Stimulated activated CD4-positive, alpha-beta T cell treated with anti-CD3 and anti-CD28 coated beads, Interleukin-1b, Interleukin-23, amount 100 ng/mL, for 24 hours (primary cell): ENCODE measurements around the gene CPT1A.

Source experiments
- DNase-seq, 4 experiments: peaks; one replicate each; pipeline ENCODE4 v3.0.0-alpha.2; 2020; ENCODE audit warnings: low read depth in 4 of 4, low spot score in 1 of 4

The CPT1A gene

DNA sequence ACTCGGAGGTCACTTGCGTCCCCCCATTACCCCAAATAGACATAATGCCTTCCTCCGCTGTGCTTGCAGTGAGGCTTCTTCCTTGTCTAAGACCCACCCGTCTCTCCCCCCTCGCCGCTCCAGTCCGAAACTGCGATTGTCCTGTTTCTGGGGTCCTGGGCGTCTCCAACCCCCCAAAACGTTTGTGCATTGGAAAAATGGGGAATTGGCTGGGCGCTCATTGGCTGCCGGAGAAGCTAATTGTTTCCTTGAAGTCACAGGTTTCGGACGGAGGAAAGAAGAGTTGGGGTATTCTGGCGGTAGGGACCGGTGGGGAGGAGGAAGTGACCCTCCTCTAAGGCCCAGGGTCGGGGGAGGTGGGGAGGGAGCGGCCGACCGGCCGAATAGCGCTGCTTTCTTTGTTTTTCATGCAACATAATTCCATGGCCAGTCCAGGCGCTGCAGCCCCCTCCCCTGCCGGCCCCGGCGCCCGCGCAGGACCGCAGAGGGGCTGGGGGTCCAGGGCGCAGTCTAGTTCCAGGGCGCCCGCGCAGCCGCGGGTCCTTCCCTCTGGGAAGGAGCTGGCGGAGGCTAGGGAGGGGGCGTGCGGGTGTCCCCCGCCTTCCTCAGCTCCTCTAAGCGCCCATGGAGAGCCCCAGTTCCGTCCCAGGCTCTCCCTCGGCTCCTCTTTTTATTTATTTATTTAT is 12.7 kb upstream of the CPT1A start:
- DNase-seq: no peak

DNA sequence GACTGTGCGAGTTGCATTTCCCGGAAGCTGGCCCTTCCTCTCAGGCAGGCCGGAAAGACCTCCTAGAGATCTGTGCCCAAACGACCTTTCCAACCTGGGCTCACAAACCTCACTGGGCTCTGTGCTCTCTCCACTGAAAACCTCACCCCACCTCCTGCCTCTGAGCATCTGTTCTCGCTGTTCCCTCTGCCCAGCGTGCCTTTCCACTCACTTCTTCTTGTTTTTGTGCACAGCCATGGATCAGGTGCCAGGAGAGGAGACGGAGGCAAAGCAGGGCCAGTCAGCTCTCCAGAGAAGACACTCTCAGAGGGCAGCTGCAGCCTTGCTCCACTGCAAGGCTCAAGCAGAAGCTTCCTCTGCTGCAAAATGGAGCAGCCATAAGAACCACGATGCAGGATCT is 10.9 kb upstream of the CPT1A start:
- no peak for DNase-seq

DNA sequence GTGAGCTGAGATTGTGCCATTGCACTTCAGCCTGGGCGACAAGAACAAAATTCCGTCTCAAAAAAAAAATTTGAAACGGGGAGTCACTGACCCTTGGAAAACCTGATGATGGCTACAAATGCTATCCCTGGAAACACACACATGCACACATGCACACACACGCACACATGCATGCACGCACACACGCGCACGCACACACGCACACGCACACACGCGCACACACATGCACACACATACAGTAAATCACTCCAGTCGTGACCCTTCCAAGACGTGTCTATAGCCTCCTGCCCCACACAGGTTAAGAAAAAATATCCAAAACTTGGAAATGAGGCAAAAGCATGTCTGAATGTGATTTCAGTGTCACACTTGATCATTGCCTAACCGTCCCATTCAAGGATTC is 6.7 kb upstream of the CPT1A start:
- no peak for DNase-seq

DNA sequence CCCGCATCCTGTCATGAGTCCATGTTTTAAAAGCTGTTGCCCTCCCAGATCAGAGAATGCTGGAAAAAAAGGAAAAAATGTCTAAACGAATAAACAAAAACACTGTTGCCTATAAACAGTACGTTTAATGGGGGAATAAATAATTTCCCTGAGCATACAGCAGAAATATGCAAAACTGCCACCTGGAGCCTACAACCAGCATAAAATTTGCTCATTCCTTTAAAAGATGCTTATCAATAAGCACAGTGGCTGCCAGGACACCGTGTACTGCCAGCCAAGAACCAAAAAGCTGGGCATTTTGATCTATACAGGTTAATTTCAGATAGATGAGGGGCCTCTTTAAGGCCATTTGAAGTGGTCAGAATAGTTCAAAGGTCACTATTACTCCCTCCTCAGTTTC is 5.7 kb upstream of the CPT1A start:
- DNase-seq: no peak

DNA sequence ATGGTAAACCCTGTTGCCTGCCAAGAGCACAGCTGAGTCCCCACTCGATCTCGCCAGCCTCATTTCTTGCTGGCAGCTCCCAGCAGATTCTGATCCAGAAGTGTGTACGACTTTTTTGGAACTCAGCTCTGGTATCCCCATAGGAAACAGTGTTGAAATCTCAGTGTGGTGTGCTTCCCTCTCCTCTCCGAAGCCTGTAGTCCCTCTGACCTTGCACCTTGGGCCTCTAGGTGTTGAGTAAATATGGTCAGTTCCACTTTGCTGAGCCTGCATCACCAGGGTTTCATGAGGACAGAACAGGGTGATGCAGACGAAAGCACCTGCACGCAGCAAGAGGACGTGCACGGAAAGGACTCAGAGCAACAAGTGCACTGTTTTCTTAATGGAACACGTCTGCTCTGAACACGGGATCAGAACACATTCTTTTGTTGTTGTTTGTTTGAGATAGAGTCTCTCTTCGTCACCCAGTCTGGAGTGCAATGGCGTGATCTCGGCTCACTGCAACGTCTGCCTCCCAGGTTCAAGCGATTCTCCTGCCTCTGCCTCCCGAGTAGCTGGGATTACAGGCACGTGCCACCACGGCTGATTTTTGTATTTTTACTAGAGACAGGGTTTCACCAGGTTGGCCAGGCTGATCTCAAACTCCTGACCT is 3.8 kb upstream of the CPT1A start:
- no peak for DNase-seq

DNA sequence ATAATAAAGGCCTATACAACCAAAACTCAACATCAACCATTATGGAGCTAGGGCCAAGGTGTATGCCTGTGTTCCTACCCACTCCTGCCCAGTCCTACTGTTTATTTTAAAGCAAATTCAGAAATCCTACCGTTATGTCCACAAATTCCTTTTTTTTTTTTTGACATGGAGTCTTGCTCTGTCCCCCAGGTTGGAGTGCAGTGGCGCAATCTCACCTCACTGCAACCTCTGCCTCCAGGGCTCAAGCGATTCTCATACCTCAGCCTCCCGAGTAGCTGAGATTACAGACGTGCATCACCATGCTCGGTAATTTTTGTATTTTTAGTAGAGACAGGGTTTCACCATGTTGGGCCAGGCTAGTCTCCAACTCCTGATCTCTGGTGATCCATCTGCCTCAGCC is 3.1 kb upstream of the CPT1A start:
- DNase-seq: no peak

DNA sequence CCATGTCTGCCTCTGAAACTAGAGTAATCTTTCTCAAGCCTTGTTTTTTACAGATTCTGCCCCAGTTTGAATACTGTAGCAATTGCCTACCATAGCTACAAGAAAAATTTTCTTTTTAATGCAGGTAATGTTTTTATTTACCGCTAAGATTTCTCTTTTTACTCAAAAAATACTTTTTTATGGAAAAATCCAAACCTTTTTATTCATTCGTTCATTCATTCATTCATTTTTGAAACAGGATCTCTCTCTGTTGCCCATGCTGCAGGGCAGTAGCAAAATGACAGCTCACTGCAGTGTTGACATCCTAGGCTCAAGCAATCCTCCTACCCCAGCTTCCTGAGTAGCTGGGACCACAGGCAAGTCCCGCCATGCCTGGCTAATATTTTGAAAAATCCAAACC is 2.7 kb upstream of the CPT1A start:
- no peak for DNase-seq

DNA sequence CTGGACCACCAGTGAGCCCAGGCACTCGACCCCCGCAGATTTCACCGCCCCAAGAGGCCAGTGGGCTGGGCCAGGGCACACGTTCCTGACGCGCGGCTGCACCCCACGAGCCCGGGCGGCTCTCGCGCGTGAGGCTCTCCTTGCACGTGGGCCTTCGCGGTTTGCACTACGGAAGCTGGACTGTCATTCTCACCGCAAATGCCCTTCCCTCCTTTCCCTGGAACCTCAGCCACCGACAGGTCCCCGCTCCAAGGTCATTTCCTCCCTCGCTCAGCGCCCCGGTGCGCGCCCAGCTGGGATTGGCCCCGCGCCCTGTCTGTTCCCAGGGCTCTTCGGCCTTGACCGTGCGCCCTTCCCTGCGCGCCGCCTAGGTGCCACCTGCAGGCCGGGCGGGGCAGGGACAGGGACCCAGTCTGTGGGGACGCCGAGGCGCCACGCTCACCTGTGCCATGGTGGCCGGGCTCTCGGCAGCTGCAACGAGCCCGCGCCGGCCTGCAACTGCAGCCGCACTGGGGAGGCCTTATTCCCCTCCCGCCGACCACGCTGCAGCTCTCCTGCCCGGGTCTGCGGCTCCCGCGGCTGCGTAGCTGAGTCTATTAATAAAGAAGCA is 2.1 kb upstream of the CPT1A start:
- peak; percentile 43 to 69 (median 50) for DNase-seq

DNA sequence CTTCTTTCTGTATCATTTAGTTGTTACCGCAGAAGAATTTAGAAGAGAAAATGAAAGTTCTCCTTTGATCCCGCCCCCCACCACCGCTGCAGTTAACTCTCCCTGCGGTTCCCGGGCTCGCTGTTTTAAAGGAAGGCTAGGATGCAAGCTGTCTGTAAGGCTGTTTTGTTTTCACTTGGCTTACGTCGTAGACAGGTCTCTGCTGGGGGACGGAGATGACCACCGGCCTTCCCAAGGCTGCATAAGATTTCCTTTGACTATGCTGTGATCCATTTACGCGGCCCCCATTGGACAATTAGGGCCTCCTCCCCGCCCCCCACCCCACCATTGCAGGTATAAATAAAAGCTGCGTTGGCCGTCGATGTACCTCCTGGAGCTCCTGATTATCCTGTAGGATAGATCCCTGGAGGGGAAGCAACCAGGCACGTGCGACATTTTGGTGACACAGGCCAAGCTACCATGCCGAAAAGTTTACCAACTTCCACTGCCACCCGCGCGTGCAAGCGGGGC is 1.4 kb upstream of the CPT1A start:
- no peak for DNase-seq

DNA sequence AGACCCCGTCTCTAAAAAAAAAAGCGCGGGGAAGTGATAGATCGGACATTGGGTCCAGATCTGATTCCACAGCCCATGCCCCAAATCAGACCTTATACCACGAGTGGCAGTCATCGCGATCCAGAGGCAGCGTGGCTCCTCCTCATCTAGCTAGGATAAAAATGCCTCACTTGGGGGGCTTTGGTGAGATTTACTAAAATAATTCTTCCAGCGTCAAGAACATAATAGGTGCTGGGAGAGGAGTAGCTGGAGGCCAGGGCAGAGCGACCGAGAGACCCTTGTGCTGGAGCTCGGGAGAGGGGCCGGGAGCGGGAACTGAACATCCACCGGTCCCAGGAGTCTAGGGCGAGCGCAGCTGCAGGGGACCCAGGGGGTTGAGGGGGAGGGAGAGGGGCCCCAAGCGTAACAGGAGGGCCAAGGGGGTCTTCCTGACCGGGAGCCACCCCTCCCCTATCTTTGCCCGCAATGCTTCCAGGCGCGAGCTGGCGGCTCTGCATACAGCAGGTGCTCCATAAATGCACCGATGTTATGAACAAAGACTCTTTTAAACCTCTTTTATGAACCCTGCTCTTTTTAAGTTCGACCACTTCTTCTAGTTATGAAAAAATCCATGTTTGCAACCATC is 823 bp upstream of the CPT1A start:
- DNase-seq: no peak

DNA sequence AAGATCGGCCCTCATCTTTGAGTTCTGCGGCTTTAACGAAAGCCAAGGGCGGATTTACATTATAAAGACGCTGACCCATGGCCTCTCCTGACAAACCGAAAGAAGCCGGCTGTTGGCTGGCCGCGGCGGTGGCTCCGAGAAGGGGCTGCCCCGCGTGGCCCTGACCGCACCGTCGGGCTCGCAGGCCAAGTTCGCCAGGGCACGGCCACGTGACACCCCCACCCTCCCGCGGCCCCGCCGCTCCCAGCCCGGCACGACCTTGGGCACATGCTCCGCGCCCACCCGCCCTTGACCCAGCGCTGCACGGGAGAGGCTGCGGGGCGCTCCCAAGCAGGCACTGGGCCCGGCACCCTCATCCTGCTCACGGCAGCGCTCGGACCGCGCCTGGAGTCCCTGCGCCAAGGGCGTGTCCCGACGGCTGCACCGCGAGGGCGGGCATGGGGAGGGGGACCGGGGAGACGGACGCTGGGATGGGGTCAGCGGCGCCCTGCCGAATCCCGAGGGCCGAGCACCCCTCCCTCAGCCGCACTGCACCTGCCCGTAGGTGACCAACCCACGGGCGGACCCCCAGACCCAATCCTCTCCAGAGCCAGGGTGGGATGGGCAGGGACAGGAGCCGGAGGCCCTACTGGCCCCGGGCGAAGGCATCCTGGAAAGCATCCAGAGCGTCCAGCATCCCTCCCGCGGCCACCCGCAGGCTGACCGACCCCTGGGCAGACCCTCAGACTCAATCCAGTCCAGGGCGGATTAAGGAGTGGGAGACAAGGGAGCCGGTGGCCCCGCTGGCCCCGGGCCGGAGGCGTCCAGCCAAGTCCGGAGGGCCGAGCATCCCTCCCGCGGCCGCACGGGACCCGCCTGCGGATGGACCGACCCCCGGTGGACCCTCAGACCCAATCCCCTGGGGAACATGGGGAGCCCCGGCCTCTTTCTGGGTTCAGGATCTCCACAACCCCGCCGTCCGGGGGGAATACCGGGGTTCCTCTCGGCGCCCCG is 759 bp downstream of the CPT1A start:
- no peak for DNase-seq

DNA sequence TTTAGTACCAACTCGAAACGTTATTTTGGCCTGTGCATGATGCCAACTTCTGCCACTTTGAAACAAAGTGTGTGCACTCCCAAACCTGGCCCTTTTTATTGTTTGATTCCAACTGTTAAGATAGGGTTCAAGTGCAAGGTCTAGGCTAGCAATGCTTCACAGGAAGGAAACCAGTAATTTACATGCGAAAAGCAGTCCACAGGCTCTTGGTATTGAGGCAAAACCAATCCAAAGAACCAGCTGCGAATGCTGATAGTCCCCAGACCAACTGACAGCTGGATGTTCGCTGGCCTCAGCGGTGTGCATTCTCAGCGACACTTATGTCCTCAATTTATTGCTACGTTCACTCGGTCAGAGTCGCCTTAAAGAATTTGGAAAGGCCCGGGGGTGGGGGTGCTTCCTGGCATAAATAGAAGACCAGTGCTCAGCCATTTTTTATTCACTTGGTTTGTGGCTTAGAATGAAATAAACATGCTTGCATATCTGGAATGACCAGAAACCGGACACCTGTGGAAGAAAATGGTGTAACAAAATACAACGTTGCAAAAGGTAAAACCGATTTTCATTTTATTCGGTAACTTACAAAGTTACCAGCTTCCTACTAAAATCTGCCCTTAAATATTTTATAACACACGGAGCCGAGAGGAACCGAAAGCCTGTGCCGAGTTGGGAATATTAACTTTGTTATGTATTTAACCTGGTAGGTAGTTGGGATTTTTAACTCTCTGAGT is 1.6 kb downstream of the CPT1A start:
- no peak for DNase-seq

DNA sequence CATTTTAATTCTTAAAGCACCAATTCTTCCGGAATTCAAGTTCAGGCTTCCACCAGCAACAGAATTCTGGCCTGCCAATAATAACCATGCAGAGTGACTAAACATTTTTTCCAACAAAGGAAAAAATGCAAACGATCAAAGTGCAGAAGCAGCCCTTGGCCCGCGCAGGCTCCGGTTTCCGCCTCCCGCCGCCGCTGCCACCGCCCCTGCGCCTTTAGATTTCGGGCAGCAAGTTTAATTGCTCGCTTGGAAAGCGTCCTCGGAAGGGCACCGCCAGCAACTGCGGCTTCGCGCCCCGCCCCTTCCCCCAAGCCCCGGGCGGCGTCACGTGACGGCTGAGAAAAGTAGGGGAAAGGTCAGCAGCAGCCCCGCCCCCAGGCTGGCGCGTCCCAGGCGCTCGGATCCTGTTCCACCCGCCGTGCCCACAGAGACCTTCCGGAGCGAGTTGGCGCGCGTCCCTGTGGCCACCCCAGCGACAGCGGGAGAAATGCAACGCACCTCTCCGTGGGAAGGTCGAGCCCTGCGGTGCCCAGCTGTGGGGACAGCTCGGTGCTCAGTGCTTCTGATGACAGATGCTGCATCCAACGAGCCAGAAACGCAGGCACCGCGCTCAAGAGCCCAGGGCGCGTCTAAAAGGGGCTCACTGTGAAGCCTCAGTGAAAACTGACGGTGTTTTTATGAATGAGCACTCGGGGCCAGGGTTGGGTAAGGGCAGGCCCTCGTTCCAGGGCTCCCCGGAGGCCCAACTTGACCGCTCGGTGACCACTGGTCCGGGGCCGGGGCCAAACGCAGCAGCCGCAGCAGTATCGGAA is 2.5 kb downstream of the CPT1A start:
- peak; percentile 81 to 94 (median 89) for DNase-seq

DNA sequence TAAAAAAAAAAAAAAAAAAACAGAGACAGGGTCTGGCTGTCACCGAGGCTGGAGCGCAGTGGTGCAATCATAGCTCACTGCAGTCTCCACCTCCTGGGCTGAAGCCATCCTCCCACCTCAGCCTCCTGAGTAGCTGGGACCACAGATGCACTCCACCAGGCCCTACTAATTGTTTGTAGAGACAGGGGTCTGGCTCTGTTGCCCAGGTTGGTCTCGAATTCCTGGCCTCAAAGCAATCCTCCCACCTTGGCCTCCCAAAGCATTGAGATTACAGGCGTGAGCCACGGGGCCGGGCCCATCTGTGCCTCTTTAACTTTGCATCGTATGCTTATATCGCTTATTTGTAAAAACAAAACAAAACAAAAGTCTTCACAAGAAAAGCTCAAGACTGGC is 3.1 kb downstream of the CPT1A start:
- DNase-seq: no peak

DNA sequence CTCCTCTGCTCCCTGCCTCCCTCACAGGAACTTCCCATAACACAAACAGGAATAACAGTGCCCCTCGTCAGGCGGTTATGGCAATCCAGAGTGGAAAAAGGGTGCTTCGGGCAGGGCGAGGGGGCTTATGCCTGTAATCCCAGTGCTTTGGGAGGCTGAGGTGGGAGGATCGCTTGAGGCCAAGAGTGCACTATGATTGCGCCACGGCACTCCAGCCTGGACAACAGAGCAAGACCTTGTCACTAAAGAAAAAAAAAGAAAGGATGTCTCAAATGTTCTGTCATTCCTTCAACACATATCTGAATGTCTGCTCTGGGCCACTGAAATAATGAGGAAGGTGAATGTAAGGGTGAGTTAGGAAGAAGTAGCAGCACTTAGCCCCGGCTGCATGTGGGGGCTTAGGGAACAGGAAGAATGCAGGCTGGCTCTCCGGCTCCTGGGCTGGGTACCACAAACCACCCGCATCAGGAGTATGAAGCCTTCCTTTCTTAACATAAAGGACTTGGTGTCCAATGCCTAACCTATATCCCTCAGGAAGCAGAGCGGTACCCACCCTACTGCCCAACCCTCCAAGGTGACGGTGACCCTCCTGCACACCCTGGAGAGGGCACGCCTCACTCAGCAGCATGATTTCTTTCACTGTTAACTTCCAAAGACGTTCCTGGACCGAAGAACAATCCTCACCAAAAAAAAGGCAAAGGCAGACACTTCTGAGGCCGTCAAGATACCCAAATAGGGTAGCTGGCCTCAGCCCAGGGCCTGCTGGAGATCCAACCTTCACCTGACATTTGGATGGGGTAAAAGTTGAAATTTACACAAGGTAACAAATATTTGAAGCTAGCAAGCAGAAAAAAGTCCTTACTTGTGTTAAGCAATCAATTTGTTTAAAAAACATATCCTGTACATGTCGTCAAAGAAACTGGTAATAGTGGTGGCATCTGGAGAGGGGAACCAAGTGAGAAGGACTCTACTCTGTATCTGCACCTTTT is 3.8 kb downstream of the CPT1A start:
- no peak for DNase-seq

DNA sequence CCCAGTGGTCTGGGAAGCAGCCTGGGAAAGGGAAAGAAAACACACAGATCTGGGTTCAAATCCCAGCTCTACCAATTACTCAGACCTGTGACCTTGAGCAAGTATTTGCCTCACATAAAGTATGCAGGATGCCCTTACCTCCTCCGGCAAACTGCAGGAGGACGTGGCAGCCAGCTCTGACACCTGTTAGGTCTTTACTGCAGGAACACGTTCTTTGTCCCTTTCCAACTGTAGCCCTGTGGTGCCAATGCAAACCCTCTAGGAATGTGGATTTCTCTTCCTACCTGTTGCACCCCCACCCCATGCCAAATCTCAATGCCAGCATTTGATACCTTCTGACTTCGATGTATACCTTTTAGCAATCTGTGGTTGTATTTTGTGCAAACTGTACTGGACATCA is 6.0 kb downstream of the CPT1A start:
- no peak for DNase-seq

DNA sequence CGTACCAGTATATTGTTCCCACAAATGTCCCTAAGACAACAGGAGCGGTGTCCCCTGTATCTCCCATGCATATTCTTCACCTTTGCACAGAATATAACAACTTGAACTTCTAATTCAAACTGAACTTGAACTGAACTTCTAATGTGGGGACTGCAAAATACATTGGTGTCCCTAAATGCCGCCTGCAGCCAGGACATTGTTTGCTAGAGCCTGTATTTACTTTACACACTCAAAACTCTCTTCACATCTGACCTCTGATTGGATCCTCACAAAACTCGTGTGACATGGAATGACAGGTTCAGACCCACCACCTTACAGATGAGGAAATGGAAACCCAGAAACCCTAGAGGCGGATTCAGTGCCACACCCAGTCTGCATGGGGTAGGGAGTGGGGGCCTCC is 6.4 kb downstream of the CPT1A start:
- no peak for DNase-seq
